ENCODE data around the gene RGS3. TPM values are rescaled to one million over a fixed set of nuclear protein-coding genes. Genes with fewer than 3 reads are reported as not detected.

The RGS3 gene
- total RNA-seq, 2 experiments from 2014 or later, result 51.0 to 51.5 TPM

GRCh38 chr9:113622600-113623400 lies 159.3 kb downstream of the RGS3 start:
- Mint-ChIP-seq H3K27me3 (peaks cover 6% of the 10 kb centered on the region), H3K9me3 (no peaks in the 10 kb centered on the region), H3K36me3 (ENCODE audit: low read depth) (no peaks in the 10 kb centered on the region), H3K4me1 (ENCODE audit: low read depth) (peaks cover 50% of the 10 kb centered on the region), H3K4me3 (peak overlapping the region; percentile 62), H3K27ac (peak overlapping the region; percentile 98)
- TF ChIP-seq CTCF (IDR thresholded peaks at IDR 0.05), result no peak
- peak; percentile 89 for DNase-seq
- CTCF ChIA-PET, result interaction anchor here (0.6 to 2.5 kb wide), 12 partner anchors 10 to 176 kb away, joined by 3 to 24 read pairs (median 4); no protein-coding TSS in a partner anchor
- POLR2A ChIA-PET, result interaction anchor here (0.8 to 2.4 kb wide), 4 partner anchors 8 to 37 kb away, joined by 3 to 7 read pairs (median 4); no protein-coding TSS in a partner anchor
- ATAC-seq, result peak; percentile 91
- intact Hi-C loops (cut with micrococcal nuclease), result no loop called here

GRCh38 chr9:113623851-113624485 lies 160.4 kb downstream of the RGS3 start:
- TF ChIP-seq CTCF (IDR thresholded peaks at IDR 0.05), result no peak
- Mint-ChIP-seq H3K27ac (peak overlapping the region; percentile 98), H3K27me3 (peaks cover 5% of the 10 kb centered on the region), H3K9me3 (no peaks in the 10 kb centered on the region), H3K36me3 (ENCODE audit: low read depth) (no peaks in the 10 kb centered on the region), H3K4me3 (no peak overlapping the region), H3K4me1 (ENCODE audit: low read depth) (peaks cover 45% of the 10 kb centered on the region)
- intact Hi-C loops (cut with micrococcal nuclease), result no loop called here
- CTCF ChIA-PET, result interaction anchor here (0.9 to 2.3 kb wide), 5 partner anchors 31 to 100 kb away, joined by 3 to 24 read pairs (median 3); no protein-coding TSS in a partner anchor
- POLR2A ChIA-PET, result interaction anchor here (0.9 to 2.4 kb wide), 3 partner anchors 9 to 24 kb away, joined by 3 to 7 read pairs (median 4); no protein-coding TSS in a partner anchor
- ATAC-seq (no peak), DNase-seq (no peak)

GRCh38 chr9:113624721-113625120 lies 161.2 kb downstream of the RGS3 start:
- peaks cover 37% of the 10 kb centered on the region for H3K4me1 Mint-ChIP-seq (ENCODE audit: low read depth)
- CTCF ChIA-PET, result interaction anchor here (2.2 to 4.7 kb wide), 2 partner anchors 31 to 33 kb away, joined by 8 to 17 read pairs; no protein-coding TSS in a partner anchor
- TF ChIP-seq CTCF (IDR thresholded peaks at IDR 0.05), result no peak
- H3K36me3 Mint-ChIP-seq (ENCODE audit: low read depth), result no peaks in the 10 kb centered on the region
- POLR2A ChIA-PET, result interaction anchor here (0.9 kb wide), 1 partner anchor 25 kb away, joined by 3 read pairs; no protein-coding TSS in a partner anchor
- H3K9me3 Mint-ChIP-seq, result no peaks in the 10 kb centered on the region
- no peak overlapping the region for H3K4me3 Mint-ChIP-seq
- H3K27ac Mint-ChIP-seq, result no peak overlapping the region
- ATAC-seq, result no peak
- no peak for DNase-seq
- H3K27me3 Mint-ChIP-seq, result peaks cover under 1% of the 10 kb centered on the region
- intact Hi-C loops (cut with micrococcal nuclease), result no loop called here

- intact Hi-C loops (cut with micrococcal nuclease), result no loop called here
- H3K4me1 Mint-ChIP-seq (ENCODE audit: low read depth), result peaks cover 34% of the 10 kb centered on the region
- CTCF ChIA-PET, result interaction anchor here (2.2 to 4.7 kb wide), 2 partner anchors 30 to 33 kb away, joined by 8 to 17 read pairs; no protein-coding TSS in a partner anchor
- no peak overlapping the region for H3K27ac Mint-ChIP-seq
- no peaks in the 10 kb centered on the region for H3K9me3 Mint-ChIP-seq
- TF ChIP-seq CTCF (IDR thresholded peaks at IDR 0.05), result no peak
- POLR2A ChIA-PET, result no interaction called here
- H3K36me3 Mint-ChIP-seq (ENCODE audit: low read depth), result no peaks in the 10 kb centered on the region
- ATAC-seq (no peak), DNase-seq (no peak)
- no peaks in the 10 kb centered on the region for H3K27me3 Mint-ChIP-seq
- no peak overlapping the region for H3K4me3 Mint-ChIP-seq
Observed at GRCh38 chr9:113625486-113625885, 162.0 kb downstream of the RGS3 start.

Measured in activated CD8-positive, alpha-beta T cell treated with anti-CD3 and anti-CD28 coated beads for 36 hours (primary cell).